Right ventricle myocardium superior (tissue), 1 donor: ENCODE results near the gene TCEAL1. TPM values are rescaled to one million over a fixed set of nuclear protein-coding genes. Genes with fewer than 3 reads are reported as not detected.
"Not testable (repeated sequence)": the region's sequence is repeated elsewhere in the genome, so short reads cannot be mapped to it uniquely, and the experiment has no call there.

ENCODE experiments used
- ATAC-seq: fragments of 200-7000 bp; cut with Tn5 transposase; one replicate; pipeline ENCODE4 v1.9.1; 2020; ENCODE audit warnings: mild to moderate bottlenecking; ENCODE audit not compliant: poor library complexity
- DNase-seq: peaks from one replicate; pipeline ENCODE4 v3.0.0-alpha.2; 2020
- intact Hi-C: fragments of 100-400 bp; cut with DNase I; formaldehyde crosslinking; loops from one replicate; pipeline ENCODE4 v1.11.2; 2022
- long read RNA-seq: library from polyadenylated mRNA; unstranded; transcript quantifications from one replicate; pipeline ENCODE4 v2.0.0, GENCODE V29; 2021
- total RNA-seq: library from RNA; stranded (reverse); fragmentation: NEBNext Ultra II Directional; extraction: Animal tissue kit (Norgen Biotek cat#: 25700); gene quantifications from one replicate; pipeline ENCODE4 v1.2.1, GENCODE V29; 2021
- donor health status: DM: no; HTN: yes; CAD: no; lungs with severe emphysema.

The TCEAL1 gene, protein sequence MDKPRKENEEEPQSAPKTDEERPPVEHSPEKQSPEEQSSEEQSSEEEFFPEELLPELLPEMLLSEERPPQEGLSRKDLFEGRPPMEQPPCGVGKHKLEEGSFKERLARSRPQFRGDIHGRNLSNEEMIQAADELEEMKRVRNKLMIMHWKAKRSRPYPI
- total RNA-seq, result 19.2 TPM
- long read RNA-seq, partial matches to known transcripts, result 5 of 13 reads
- long read RNA-seq, other reads (novel, unspliced or antisense), result 3 of 13 reads

GRCh38 chrX:103628386-103629317, at the start of gene TCEAL1:
Gene TCEAL1, plus strand, starts transcription at chrX:103628975. Its CDS starts 942 bp downstream, at chrX:103629917.
- intact Hi-C loops, result no loop called here
- ATAC-seq (peak; percentile 83), DNase-seq (peak; percentile 73)

GRCh38 chrX:103584596-103584995, 44.2 kb upstream of the TCEAL1 start:
- intact Hi-C loops, result no loop called here
- no peak for ATAC-seq
- DNase-seq, result no peak

- peak; percentile 96 for ATAC-seq
- intact Hi-C loops, result no loop called here
- peak; percentile 73 for DNase-seq
Observed at GRCh38 chrX:103585411-103586313, 43.1 kb upstream of the TCEAL1 start, which contains the start of gene TCEAL4. Gene TCEAL4, plus strand, starts transcription at chrX:103585515. Its CDS starts 1,161 bp downstream, at chrX:103586676.

DNA sequence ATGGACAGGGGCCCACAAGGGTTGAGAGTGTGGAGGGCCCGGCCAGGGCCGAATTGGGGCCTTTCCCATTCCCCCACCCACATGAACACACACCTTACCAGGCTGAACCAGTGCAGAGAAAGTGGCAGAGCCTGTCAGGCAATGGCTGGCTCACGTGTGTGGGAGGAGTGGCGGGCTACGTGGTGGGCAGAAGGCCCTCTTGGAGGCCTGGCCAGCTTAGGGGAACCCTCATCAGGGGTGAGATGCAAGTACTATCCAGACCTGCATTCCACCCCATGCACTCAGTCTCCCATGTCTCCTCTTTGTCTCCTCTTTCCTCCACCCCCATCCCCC, 42.5 kb upstream of the TCEAL1 start:
- ATAC-seq (peak; percentile 61), DNase-seq (peak; percentile 34)
- intact Hi-C loops, result no loop called here

GRCh38 chrX:103586659-103587058, 42.1 kb upstream of the TCEAL1 start:
- no peak for ATAC-seq
- no peak for DNase-seq
- intact Hi-C loops, result no loop called here

DNA sequence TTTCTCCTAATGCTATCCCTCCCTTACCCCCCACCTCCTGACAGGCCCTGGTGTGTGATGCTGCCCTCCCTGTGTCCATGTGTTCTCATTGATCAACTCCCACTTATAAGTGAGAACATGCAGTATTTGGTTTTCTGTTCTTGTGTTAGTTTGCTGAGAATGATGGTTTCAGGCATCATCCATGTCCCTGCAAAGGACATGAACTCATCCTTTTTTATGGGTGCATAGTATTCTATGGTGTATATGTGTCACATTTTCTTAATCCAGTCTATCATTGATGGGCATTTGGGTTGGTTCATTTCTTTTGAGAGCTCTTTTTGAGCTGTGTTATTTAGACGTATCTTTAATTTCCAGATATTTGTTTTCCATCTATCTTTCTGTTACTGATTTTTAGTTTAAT, 36.5 kb upstream of the TCEAL1 start:
- ATAC-seq, DNase-seq, intact Hi-C loops: not testable (repeated sequence)

DNA sequence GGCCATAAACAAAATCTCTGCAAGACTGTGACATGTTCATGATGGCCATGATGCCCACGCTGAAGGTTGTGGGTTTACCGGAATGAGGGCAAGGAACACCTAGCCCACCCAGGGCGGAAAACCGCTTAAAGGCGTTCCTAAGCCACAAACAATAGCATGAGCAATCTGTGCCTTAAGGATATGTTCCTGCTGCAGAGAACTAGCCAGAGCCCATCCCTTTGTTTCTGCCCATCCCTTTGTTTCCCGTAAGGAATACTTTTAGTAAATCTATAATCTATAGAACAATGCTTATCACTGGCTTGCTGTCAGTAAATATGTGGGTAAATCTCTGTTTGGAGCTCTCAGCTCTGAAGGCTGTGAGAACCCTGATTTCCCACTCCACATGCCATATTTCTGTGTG, 33.6 kb upstream of the TCEAL1 start:
- DNase-seq, ATAC-seq, intact Hi-C loops: not testable (repeated sequence)

GRCh38 chrX:103607364-103608305, 21.1 kb upstream of the TCEAL1 start, which contains the start of gene TCEAL3:
Gene TCEAL3, plus strand, starts transcription at chrX:103607963. Its CDS starts 1,102 bp downstream, at chrX:103609065.
- DNase-seq (peak; percentile 65), ATAC-seq (peak; percentile 97)
- intact Hi-C loops, result no loop called here

GRCh38 chrX:103608306-103608963, 20.3 kb upstream of the TCEAL1 start:
- intact Hi-C loops, result no loop called here
- ATAC-seq, result peak; percentile 47
- DNase-seq, result peak; percentile 41

GRCh38 chrX:103610282-103610681, 18.5 kb upstream of the TCEAL1 start:
- ATAC-seq (no peak), DNase-seq (no peak)
- intact Hi-C loops, result no loop called here

GRCh38 chrX:103613362-103613890, 15.3 kb upstream of the TCEAL1 start:
- DNase-seq, result no peak
- intact Hi-C loops, result no loop called here
- ATAC-seq, result no peak

DNA sequence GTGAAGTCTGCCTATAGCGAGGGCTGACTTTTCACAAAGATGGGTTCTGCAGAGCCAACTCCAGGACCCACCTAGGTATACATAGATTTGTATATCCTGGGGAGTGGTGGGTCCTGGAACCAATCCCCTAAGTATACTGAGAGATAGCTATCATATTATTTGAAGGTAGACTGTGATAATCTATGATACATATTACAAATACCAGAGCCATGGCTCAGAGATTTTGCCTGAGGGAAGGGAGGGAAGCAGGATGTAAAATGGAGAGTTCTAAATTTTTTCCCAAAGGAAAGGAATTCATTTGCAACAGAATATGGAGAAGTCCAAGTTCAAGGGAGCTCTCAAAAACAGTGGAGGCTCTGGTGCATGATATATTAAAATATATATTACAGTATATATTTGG, 13.8 kb upstream of the TCEAL1 start:
- ATAC-seq (no peak), DNase-seq (no peak)
- intact Hi-C loops, result no loop called here

GRCh38 chrX:103615781-103616371, 12.9 kb upstream of the TCEAL1 start:
- intact Hi-C loops, result no loop called here
- DNase-seq (no peak), ATAC-seq (no peak)

GRCh38 chrX:103616676-103617186, 12.0 kb upstream of the TCEAL1 start:
- intact Hi-C loops, result no loop called here
- no peak for ATAC-seq
- DNase-seq, result no peak

DNA sequence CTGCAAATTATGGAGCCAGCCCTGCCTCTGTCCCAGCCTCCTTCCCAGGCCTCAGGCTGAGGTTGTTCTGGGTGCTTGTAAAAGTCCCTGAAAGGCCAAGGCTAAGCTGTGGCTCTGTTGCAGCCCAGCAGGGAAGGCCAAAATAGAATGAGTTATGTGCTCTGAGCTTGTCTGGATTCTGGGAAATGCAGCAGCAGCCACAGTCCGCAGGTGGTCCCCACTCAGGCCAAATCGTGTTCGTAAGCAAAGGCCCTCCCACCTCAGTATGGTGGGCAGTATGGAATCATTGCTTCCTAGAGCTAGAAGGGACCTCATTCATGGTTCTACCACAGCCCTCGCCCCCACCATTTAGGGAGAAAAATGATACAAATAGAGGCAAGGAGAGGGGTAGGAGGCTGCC, 4.7 kb upstream of the TCEAL1 start:
- ATAC-seq, result no peak
- intact Hi-C loops, result no loop called here
- DNase-seq, result no peak

DNA sequence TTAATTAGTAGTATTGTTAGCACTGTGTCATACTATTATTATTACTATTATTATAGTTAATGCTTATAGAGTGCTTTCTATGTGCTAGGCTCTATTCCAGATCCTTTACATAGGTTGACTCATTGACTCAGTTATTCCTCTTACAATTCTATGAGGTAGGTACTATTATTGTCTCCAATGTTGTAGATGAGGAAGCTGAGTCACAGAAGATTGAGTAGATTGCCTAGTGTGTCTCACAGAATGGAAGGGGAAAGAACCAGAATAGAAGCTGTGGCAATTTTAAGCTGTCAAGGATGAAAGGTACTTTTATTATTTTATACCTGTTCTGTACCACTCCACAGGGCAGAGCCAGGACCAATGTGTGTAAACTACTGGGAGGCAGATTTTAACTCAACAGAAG, 1.9 kb upstream of the TCEAL1 start:
- intact Hi-C loops, result no loop called here
- no peak for ATAC-seq

More for the DNA sequence above, 1.9 kb upstream of the TCEAL1 start:
- DNase-seq, result no peak
